NCI-H2107 treated with DMSO at 0.1 percent for 48 hours (cell line): ENCODE data around the gene PTPN2.

Source experiments
- DNase-seq: peaks from one replicate; lab custom pipeline; 2025; ENCODE audit not compliant: unreplicated experiment; lab: John Stamatoyannopoulos, UW

Gene PTPN2

GRCh38 chr18:12828116-12829051 lies 55.7 kb downstream of the PTPN2 start:
- DNase-seq = no peak

- no peak for DNase-seq
Observed at GRCh38 chr18:12827588-12827987, 56.4 kb downstream of the PTPN2 start.

- no peak for DNase-seq
Observed at GRCh38 chr18:12825230-12825629, 58.8 kb downstream of the PTPN2 start.

DNA sequence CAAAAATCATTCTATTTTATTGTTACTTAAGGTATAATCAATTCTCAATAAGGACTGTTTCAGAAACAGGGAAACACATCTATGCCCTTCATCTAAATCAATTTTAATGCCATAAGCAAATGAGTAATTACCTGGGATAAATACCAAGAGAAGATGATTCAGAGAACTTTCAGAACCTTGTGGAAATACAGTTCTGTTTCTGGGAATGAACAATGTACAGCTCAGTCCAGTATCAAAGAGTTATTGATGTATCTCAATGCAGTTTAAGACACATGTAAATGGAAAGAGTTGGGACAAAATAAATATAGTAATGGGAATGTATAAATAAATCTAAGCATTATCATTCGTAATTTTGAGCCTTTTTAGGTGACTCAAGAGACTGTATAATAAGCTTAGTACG lies 60.1 kb downstream of the PTPN2 start:
- DNase-seq = no peak

- DNase-seq = no peak
Observed at GRCh38 chr18:12821408-12821807, 62.6 kb downstream of the PTPN2 start.

GRCh38 chr18:12820506-12820905 lies 63.5 kb downstream of the PTPN2 start:
- DNase-seq = no peak

DNA sequence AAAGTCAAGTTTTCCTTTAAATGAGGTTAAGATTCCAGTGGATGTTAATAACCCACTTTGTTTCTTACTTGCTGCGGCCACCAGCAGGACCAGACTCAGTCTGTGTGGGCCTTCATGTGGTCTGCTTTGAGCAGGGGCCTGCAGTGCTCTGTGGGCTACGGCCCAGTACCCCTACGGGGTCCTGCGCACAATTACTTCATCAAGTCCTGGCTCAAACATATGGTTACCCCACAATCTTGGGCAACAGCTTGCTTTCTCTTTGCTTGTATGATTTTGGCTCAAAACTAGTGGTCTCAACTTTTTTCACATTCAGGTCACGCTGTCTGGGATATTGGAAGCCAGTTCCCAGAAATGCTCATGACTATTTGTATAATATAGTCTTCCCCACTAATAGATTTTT lies 64.2 kb downstream of the PTPN2 start:
- DNase-seq = no peak

DNA sequence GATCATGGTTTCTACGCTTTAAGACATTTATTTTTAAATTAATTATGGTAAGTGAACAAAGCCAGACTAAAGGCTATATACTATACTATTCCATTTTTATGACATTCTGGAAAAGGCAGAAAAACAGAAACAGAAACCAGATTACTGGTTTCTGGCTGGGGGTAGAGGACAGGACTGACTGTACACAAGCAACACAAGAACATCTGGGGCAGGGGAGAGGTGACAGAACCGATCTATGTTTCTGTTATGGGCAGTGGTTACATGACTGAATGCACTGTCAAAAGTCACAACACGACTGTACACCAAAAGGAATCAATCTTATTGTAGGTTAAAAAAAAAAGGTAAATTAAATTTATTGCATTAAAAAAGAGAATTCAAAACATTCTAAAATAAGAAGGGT lies 64.7 kb downstream of the PTPN2 start:
- no peak for DNase-seq

DNA sequence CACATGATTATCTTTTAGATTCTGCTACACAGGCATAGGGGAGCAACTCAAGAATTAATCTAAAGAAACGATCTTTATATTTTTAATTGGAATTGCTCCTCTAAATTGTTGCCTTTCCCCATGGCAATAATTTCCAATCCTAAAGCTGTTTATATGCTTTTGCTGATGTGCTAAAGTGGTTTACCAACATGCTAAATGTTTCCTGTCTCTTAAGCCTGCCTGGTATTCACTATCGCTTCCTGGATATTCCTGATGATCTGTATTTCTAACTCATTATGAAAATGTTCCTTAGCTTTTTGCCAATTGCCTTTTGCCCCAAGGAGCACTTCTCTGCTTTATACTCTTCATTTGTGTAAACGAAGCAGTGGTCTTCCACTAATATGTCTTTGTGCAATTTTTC lies 65.8 kb downstream of the PTPN2 start:
- DNase-seq = no peak

DNA sequence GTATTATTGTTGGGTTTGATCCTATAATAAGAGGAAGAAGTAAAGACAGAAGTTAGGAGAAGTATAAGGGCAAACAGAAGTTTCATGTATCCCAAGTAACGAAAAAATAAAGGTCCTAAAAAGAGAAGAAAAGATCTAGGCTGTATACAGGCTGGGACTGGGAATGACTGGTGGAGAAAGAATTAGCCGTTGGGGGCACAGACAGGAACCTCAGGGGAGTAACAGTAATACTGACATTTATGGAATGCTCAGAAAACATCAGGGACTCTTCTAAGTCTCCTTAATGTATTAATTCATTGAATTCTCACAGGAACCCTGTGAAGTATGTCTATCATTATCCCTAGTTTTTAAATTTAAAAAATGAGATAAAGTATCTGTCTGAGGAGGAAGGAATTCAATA lies 67.6 kb downstream of the PTPN2 start:
- no peak for DNase-seq

- DNase-seq = no peak
Observed at GRCh38 chr18:12811191-12811950, 72.7 kb downstream of the PTPN2 start.

DNA sequence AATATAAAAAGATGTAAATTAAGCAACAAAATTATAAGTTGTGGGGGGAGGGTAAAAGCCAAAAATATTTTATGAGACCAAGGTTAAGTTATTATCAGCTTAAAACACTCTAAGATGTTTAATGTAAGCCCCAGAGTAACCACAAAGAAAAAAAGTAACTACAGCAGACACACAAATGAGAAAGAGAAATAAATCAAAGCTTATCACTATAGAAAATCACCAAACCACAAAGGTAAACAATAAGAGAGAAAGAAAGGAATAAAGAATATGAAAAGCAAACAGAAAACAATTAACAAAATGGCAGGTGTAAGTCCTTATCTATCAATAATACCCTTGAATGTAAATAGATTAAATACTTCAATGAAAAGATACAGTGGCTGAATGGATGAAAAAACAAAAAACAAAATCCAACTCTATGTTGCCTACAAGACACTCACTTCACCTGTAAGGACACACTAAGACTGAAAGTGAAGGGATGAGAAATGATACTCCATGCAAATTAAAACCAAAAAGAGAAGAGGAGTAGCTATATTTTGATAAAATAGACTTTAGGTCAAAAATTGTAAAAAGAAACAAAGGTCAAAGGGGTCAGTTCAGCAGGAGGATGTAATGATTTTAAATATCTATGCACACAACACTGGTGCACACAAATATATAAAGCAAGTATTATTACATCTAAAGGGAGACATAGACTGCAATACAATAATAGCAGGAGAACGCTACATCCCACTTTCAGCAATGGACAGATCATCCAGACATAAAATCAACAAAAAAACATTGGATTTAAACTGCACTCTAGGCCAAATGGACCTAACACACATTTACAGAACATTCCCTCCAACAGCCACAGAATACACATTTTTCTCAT lies 80.7 kb downstream of the PTPN2 start:
- no peak for DNase-seq

GRCh38 chr18:12802538-12802937 lies 81.5 kb downstream of the PTPN2 start:
- DNase-seq = no peak

- no peak for DNase-seq
Observed at GRCh38 chr18:12796448-12796847, 87.6 kb downstream of the PTPN2 start.

DNA sequence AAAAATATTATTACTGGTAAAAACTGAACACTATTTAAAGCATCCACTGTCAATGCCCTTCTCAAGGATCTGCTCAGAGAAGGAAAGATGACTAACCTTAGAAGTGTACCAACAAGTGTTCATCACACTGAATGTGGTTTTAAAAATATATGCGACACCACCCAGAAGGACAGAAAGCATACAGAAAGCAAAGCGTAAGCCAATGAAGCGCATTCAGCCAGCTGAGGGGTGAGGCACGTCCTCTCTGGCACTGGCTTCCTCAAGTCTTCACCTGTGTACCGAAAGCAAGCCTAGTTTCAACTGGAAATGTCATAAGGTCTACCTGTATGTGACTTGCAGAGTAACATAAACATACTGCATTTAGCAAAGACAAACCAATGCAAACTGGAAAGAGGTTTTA lies 92.4 kb downstream of the PTPN2 start:
- no peak for DNase-seq

DNA sequence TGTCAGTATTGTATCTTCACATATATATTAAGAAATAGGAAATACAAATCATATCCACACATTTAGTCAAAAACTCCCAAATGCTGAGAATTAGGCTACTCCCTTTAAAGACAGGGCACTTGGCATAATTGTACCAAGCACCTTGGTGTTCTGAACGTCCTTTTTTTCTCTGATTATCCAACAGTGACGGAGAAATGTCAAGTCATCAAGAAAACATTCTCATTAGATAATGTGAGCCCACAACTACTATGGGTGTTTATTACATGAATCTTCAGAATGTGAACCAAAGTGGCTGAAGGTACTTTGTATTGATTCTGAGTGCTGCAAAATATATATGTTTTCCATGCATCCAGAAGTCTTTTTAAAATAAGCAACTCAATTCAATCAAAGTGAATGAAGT lies 97.4 kb downstream of the PTPN2 start:
- DNase-seq = no peak

DNA sequence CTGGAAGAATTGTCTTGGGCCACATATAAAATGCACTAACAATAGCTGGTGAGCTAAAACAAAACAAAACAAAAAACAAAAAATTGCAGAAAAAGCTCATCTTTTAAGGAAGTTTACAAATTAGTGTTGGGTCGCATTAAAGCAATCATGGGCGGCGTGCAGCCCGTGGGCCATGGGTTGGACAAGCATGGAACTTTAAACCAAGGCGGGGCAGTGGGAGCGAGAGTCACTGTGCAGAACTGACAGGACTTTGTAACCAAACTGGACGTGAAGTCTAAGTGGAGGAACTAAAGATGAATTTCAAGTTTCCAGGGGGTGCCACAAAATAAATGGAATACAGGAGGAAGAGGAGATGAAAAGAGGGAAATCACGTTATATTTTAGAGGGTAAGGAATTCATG lies 100.5 kb downstream of the PTPN2 start:
- no peak for DNase-seq

DNA sequence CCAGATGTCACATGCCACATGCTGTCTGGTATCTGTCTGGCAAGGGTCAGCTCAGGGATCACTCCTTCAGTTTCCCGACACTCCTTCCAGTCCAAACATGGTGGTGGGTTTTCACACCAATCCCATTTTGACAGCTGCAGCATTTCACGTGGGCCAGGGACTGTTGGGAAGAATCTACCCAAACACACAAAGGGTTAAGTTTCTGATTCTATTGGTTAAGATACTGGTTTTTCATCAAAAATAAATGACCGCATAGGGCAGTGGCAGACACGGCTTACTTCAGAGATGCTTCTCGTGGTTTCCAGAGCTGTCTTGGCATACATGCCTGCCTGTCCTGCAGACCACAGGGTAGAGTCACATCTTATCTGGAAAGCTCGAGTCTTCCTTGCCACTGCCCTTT lies 101.5 kb downstream of the PTPN2 start:
- no peak for DNase-seq

- DNase-seq = no peak
Observed at GRCh38 chr18:12779456-12779855, 104.6 kb downstream of the PTPN2 start.

- DNase-seq = no peak
Observed at GRCh38 chr18:12779043-12779442, 105.0 kb downstream of the PTPN2 start.

DNA sequence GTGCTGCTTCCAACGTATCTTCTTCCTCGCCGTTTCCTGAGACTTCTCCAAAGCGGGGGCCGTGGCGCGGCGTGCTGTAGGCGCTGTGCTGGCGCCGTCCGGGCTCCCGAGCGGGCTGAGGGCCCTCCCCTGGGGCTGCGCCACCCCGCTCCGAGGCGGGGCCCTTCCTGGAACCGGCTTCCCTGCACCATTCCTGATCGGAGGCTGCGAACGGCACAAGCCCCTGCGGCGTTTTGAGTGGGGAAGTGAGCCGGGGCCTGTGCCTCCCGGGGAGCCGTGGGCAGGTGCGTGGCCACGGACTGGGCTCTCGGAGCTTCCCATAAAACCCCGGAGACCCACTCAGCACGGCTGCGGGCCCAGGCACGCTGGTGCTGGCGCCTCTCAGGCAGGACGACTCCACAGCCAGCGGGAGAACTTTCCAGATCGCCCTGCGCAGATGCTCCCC lies 106.5 kb downstream of the PTPN2 start:
- DNase-seq = no peak
